Prostate gland (tissue), 2 donors: Measurements from ENCODE around the gene OS9.
"Not testable (repeated sequence)": the region's sequence is repeated elsewhere in the genome, so short reads cannot be mapped to it uniquely, and the experiment has no call there.

ENCODE experiments used
- POLR2A ChIP-seq: fragments of 450-650 bp; IDR thresholded peaks from one replicate; pipeline ENCODE4 v1.6.1; 2016; ENCODE audit warnings: antibody characterized with exemption, mild to moderate bottlenecking
- POLR2AphosphoS5 ChIP-seq: sonication (generic); formaldehyde crosslinking; IDR thresholded peaks from one replicate; pipeline ENCODE4 v1.6.1; 2017; ENCODE audit warnings: antibody characterized with exemption
- TF ChIP-seq, protein P1 (sequence below), 4 experiments: fragments of 200-600 bp in 2 of 4; fragments of 450-650 bp in 2 of 4; sonication (generic) in 2 of 4; IDR thresholded peaks; 1 replicate in 3 of 4; 2 replicates in 1 of 4; pipeline ENCODE4 v1.5.1; 2016 to 2019; ENCODE audit warnings: antibody characterized with exemption in 4 of 4, mild to moderate bottlenecking in 2 of 4, moderate library complexity in 2 of 4

- TF ChIP-seq, protein P1, sequence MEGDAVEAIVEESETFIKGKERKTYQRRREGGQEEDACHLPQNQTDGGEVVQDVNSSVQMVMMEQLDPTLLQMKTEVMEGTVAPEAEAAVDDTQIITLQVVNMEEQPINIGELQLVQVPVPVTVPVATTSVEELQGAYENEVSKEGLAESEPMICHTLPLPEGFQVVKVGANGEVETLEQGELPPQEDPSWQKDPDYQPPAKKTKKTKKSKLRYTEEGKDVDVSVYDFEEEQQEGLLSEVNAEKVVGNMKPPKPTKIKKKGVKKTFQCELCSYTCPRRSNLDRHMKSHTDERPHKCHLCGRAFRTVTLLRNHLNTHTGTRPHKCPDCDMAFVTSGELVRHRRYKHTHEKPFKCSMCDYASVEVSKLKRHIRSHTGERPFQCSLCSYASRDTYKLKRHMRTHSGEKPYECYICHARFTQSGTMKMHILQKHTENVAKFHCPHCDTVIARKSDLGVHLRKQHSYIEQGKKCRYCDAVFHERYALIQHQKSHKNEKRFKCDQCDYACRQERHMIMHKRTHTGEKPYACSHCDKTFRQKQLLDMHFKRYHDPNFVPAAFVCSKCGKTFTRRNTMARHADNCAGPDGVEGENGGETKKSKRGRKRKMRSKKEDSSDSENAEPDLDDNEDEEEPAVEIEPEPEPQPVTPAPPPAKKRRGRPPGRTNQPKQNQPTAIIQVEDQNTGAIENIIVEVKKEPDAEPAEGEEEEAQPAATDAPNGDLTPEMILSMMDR (IDR thresholded peaks at IDR 0.05) = not testable (repeated sequence)
- TF ChIP-seq POLR2A, POLR2AphosphoS5: not testable (repeated sequence)
These were observed 24.2 kb upstream of the OS9 start for GRCh38 chr12:57669691-57670090.
